Stimulated activated CD8-positive, alpha-beta memory T cell treated with anti-CD3 and anti-CD28 coated beads, Interleukin-7, amount 100 ng/mL, for 4 hours (primary cell): ENCODE data around the gene IL4I1.

Experiments
- DNase-seq, 2 donors: peaks; one replicate each; pipeline ENCODE4 v3.0.0-alpha.2; 2020; ENCODE audit warnings: low read depth in 2 of 2

IL4I1 gene

GRCh38 chr19:49851456-49852259, 45.0 kb downstream of the IL4I1 start:
- peak in 1 of 2 donors; percentile 27 for DNase-seq

GRCh38 chr19:49850487-49851342, 46.0 kb downstream of the IL4I1 start, which contains the start of gene PTOV1:
PTOV1 (plus strand) TSS chr19:49851159.
- DNase-seq: peak; percentile 70 to 79

- DNase-seq: no peak
These were observed 46.5 kb downstream of the IL4I1 start for GRCh38 chr19:49850221-49850486.

- no peak for DNase-seq
These were observed 47.1 kb downstream of the IL4I1 start for GRCh38 chr19:49849433-49850220.

GRCh38 chr19:49848938-49849337, 47.7 kb downstream of the IL4I1 start:
- no peak for DNase-seq

- no peak for DNase-seq
These were observed 48.7 kb downstream of the IL4I1 start for GRCh38 chr19:49847731-49848696.

- no peak for DNase-seq
These were observed 50.3 kb downstream of the IL4I1 start for GRCh38 chr19:49846408-49846807.

- DNase-seq: no peak
These were observed 51.3 kb downstream of the IL4I1 start for GRCh38 chr19:49845414-49845813.

- no peak for DNase-seq
These were observed 52.3 kb downstream of the IL4I1 start for GRCh38 chr19:49844138-49845095.

GRCh38 chr19:49843265-49843664, 53.4 kb downstream of the IL4I1 start:
- no peak for DNase-seq

- DNase-seq: no peak
These were observed 55.9 kb downstream of the IL4I1 start for GRCh38 chr19:49840736-49841249.

- no peak for DNase-seq
These were observed 56.4 kb downstream of the IL4I1 start for GRCh38 chr19:49840321-49840720.

- no peak for DNase-seq
These were observed 57.0 kb downstream of the IL4I1 start for GRCh38 chr19:49839713-49840112.
